HG02973 (cell line): ENCODE data around the gene CYFIP1.

Source experiments
- ATAC-seq: cut with Tn5 transposase; IDR thresholded peaks from one replicate; pipeline ENCODE4 v1.9.1; 2021; ENCODE audit warnings: moderate library complexity; ENCODE audit not compliant: unreplicated experiment

The CYFIP1 gene

GRCh38 chr15:22827125-22827524 lies 153.0 kb downstream of the CYFIP1 start:
- no peak for ATAC-seq

GRCh38 chr15:22823495-22824128 lies 156.6 kb downstream of the CYFIP1 start:
- ATAC-seq, result no peak

GRCh38 chr15:22819651-22820050 lies 160.5 kb downstream of the CYFIP1 start:
- ATAC-seq, result no peak
